ENCODE measurements around the gene PELI3.
"Not testable (repeated sequence)": the region's sequence is repeated elsewhere in the genome, so short reads cannot be mapped to it uniquely, and the experiment has no call there.

Gene PELI3

DNA sequence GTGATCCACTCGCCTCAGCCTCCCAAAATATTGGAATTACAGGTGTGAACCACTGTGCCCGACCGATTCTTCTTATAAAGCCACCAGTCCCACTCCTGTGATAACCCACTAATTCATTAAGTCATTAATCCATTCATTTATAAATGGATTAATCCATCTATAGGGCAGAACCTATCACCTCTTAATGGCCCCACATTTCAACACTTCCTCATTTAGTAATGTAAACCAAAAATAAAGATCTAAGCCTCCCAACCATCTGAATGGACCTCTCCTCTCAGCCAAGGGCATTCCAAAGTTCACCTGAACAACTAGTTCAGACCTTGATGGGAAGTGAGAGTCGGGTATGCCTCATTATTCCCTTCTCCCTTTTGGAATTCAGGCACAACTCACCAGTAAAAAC lies 18.2 kb upstream of the PELI3 start:
- no peak for DNase-seq

DNA sequence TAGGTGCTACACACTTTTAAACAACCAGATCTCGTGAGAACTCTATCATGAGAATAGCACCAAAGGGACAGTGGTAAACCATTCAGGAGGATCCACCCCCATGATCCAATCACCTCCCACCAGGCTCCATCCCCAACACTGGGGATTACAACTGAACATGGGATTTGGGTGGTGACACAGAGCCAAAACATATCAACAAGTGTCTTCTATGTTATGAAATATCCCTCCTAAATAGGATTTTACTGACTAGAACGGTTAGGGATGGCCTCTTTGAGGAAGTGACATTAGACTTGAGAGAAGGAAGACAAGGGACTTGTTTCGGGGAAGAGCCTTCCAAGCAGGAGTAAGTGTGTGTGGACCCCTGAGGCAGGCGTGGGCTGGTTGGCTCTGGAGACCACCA lies 16.1 kb upstream of the PELI3 start:
- DNase-seq, result no peak

DNA sequence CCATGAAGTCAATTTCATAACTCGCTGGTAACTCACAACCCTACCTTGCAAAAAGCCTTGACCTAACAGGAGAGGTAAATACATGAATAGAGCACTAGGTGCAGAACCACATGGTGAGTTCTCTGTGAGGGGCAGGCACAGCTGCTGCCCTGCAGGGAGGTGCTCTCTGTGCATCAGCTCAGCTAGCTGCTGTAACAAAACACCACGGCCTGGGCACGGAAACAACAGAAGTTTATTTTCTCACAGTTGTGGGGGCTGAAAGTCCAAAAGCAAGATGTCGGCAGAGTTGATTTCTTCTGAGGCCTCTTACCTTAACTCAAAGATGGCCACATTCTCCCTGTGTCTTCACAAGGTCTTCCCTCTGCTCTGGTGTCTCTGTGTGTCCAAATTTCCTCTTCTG lies 15.0 kb upstream of the PELI3 start:
- no peak for DNase-seq

DNA sequence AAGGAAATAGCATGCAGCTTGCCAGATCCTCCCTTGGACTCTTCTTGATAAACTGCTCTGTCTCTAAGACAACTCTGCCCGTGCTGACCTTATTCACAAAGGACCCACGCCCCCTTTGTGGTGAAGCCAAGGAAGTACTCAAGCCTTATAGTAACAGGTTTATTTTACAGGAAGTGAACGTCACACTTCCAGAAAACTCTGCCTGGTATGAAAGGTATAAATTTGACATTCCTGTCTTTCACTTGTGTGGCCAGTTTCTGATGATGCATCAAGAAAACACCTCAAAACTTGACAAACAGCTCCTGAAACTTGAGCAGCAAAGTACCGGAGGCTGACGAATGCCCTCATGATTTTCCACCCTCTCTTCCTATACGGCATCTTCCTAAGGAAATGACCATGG lies 12.5 kb upstream of the PELI3 start:
- no peak for DNase-seq

DNA sequence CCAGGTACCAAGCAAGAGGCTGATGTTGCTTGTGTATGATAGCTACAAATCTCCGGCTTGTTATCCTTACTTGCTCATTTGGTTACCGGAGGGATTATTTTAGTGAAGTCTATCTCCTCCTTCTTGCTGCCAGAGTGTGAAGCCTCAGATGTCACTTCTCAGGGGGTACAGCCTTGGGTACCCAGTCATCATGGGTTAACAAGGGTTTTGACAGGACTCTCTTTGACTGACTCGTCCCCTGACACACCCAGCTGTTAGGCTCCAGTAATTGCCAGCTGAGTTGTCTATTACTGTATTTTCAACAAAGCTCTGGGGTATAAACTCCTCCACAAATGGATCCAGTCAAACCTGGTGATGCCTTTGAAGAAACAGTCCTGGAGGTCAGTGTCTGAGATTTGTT lies 11.9 kb upstream of the PELI3 start:
- no peak for DNase-seq

DNA sequence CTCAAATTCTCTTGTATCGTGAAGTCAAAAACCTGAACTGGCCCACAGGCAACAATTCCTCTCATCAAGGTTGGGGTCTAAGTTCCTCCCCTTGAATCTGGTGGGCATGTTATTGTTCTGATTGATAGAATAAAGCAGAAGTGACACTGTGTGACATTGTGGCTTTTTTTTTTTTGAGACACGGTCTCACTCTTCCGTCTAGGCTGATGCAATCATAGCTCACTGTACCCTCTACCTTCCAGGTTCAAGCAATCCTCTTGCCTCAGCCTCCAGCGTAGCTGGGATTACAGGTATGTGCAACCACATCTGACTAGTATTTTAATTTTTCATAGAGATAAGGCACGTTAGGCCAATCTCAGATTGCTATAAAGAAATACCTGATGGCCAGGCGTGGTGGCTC lies 8.9 kb upstream of the PELI3 start:
- no peak for DNase-seq

DNA sequence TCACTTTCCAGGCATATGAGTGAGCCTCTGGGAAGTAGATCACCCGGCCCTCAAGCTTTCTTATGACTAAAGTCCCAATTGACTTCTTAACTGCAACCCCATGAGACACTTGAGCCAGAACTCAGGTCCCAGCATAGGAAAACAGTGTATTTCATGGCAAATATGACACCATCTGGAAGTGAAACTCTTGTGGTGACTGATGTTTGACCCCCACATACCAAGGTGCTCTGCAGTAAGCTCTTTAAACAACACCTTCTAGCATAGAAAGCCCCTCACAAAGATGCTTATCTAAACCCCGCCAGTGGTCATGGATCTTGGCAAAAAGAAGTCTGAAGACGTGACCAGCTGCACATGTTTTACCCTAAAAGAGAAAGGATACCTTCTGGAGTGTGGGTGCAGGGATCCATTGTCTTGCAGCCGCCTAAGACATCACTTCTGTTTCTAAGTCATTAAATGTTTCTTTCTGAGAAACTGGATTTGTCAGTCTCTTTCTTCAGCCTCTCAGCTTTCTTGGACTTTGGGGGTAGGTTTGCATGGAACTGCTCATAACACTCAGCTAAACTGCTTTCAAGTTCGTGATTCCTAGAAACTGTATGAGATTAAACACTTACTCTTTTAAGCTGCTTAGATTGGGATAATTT lies 7.4 kb upstream of the PELI3 start:
- DNase-seq, result no peak

DNA sequence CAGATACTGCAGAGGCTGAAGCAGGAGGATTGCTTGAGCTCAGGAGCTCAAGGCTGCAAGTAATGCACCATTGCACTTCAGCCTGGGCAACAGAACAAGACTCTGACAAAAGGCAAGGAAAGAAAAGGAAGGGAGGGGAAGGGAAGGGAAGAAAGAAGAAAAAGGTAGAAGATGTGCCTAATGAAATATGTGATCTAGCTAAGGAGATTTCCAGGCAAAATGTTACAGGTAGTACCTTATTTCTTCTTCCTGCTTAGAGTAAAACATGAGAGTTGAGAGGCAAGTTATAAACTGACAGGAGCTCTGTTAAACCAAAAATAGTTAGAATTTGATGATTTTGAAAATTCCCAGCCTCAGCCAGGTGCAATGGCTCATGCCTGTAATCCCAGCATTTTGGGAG lies 4.7 kb upstream of the PELI3 start:
- no peak for DNase-seq

DNA sequence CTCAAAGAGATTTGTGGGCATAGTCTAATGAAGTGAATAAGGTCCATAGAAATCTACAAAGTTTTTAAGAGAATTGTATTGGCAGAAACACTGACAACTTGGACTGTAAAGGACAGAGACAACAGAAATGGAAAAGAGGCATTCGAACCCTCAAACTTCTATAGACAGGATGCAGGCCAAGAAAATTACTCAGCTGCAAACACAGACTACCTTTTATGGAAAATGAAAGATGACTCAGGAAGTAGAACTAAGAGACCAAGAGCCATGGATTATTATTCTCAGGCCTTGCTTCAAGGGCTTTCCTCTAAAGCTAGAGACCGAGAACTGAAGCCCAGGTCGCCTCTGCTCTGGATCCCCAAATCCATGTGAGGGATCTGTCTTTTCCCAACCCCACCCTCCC lies 3.8 kb upstream of the PELI3 start:
- no peak for DNase-seq

DNA sequence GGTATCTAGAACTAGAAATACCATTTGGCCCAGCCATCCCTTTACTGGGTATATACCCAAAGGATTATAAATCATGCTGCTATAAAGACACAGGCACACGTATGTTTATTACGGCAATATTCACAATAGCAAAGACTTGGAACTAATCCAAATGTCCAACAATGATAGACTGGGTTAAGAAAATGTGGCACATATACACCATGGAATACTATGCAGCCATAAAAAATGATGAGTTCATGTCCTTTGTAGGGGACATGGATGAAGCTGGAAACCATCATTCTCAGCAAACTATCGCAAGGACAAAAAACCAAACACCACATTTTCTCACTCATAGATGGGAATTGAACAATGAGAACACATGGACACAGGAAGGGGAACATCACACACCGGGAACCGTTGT lies 2.6 kb upstream of the PELI3 start:
- not testable (repeated sequence) for DNase-seq

DNA sequence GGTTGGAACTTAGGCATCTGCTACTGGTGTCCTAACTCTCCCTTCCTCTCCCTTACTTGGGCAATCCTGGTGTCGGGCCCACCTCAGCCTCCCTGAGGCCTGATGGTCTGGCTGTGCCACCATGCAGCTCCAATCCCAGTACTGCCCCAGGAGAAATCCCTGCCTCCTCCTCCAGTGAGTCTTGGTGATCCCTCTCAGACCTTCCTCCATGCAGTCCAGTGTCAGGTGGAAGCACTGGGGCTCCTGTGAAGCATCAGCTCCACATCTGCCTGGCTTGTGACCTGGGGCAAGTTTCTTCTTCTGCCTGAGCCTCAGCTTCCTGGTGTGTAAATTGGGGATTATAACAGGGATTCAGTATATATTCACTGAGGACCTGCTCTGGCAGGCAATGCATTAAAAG lies 1.8 kb upstream of the PELI3 start:
- no peak for DNase-seq

DNA sequence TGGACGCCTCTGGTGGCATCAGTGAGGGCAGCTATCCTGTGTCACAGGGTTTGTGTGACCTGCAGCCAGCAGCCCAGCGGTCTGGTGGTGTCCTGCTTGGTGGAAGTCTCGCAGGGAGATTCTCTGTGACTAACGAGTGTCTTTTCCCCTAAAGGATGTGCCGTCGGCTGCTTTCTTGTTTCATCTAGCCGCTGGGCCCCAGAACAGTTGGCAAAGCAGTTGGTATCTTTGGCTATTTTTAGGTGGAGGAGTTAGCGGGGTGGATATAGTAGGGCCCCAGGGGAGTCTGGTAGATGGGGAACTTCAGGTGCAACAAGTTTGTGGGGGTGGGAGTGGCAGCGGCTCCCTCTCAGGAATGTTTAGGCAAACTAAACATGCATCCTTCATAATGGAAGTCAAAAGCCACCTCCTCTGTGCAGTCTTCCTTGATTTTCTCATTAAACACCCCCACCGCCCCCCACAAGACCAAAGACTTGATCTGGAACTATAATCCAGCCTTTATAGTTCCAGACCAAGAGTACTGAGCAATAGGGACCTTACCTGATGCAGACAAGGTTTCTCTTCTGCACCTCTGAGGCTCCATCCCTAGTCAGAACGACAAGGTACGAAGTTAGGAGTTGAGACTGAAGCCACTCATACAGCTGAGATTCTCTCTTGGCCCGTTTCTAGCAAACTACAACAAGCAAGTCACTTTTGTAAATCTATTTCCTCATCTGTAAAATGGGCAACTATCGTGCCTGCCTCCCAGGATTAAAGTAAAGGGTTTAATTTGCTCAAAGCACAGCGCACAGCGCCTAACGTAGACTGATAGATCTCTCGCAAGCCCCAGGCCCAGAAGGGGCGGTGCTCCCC lies 1.1 kb upstream of the PELI3 start:
- no peak for DNase-seq

DNA sequence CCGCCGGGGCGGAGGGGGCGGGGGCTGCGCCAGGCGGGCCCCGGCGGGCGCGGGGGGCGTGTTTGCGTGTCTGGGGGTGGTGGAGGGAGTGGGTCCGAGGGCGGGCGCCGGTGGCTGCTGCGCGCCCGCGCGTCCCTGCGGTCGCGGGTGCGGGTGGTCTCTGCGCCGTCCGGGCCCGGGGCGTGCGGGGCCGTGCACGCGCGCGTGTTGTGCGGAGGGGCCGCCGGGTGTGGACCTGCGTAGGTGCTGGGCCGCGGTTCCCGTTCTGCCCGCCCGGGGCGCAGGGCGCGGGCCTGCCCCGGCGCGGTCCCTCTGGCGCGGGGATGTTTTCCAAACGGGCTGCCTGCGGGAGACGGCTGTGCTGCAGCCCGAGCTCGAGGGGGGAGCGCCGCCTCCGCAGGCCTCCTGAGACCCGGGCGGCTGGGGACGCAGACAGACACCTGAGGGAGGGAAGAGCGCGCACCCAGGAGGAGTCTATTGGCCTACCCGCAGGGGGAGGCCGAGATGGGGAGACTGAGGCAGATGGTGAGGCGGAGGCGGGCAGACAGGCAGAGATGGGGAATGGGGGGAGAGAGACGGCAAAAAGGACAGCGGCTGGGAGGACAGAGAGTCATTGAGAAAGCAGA lies 442 bp downstream of the PELI3 start:
- peak; percentile 53 for DNase-seq

DNA sequence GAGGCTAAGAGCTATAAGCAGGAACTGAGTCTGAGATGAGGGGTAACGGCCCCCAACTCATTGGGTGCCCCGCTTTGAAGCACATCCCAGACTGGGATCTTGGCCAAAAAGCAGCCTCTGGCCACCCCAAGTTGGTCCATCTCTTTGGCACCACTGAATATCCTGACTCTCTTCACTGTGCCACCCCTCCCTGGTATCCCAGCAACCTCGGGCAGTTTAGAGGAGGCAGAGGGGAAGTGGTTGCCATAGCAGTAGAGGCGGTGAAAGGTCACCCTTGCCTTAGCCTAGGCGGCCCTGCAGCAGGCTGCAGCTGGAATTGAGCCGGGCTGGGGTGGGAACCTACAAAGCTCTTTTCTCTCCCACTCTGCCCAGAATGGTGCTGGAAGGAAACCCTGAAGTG lies 1.1 kb downstream of the PELI3 start:
- DNase-seq, result no peak

DNA sequence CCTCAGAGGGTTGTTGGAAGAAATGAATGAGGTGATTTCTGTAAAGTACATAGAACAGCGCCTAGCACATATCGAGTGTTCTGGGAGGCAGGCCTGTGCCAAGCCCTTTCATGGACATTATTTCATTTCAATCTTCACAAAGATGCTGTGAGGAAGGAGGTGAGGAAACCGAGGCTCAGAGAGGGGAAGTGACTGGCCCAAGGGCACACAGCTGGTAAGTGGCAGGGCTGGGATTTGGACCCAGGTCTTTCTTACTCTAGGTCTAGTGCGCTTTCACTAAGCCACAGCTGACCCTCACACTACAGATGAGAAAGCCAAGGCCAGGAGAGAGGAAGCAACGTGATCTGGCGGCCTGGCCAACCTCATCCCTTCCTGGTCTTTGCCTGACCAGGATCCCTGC lies 2.0 kb downstream of the PELI3 start:
- no peak for DNase-seq

DNA sequence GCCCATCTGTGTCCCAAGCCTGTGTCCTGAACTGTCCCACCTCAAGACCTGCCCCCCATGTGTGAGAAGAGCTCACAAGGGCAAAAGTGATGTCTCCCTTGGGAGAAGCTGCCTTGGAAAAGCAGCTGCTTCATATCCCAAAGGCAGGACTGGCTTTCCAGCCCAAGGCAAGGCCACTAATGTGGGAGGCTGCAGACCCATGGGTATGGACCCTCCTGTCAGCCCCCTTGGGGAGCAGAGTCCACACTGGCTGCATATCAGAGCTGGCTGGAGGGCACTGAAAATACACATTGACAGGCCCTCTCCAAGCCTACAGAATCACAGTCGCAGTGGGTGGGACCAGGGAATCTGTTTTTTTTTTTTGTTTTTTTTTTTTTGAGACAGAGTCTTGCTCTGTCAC lies 2.7 kb downstream of the PELI3 start:
- DNase-seq, result no peak

DNA sequence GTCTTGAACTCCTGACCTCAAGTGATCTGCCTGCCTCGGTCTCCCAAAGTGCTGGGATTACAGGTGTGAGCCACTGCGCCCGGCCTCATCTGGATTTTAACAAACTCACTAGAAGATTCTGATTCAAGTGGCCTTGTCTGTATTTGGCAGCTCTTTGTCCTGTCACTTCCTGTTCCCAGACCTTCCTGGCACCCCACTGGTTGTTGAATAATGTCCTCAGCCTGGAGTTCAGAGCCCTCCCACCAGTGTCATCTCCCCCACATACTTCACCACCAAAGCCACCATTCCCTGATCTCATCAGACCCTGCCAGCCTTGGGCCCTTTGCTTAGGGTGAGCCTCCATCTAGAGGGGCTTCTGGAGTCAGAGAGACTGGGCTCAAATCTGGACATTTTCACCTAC lies 3.3 kb downstream of the PELI3 start:
- no peak for DNase-seq

DNA sequence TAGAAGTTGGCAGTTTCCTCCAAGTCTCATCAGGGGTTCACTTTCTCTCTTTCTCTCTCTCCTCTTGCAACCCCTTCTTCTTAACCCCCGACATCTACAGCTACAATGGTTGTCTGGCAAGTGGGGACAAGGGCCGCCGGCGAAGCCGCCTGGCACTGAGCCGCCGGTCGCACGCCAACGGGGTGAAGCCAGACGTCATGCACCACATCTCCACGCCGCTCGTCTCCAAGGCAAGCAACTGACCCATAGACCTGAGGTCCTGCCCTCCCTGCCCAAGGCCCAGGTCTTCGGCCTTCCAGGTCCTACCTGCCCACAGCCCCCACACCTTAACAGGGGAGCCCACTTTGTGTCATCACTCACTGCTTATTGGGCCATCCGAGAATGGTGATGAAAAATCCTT lies 4.4 kb downstream of the PELI3 start:
- DNase-seq, result no peak

DNA sequence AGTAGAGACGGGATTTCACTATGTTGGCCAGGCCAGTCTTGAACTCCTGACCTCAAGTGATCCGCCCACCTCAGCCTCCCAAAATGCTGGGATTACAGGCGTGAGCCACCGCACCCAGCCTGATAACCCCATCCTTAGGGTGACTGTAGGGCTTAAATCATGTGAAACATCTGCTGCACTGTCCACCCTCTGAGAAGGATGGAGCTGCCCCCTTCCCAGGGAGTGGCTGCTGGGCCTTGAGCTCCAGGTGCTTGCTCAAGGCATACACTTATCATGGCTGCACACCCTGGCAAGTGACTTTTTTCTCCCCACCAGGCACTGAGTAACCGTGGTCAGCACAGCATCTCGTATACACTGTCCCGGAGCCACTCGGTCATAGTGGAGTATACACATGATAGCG lies 5.3 kb downstream of the PELI3 start:
- DNase-seq, result no peak

DNA sequence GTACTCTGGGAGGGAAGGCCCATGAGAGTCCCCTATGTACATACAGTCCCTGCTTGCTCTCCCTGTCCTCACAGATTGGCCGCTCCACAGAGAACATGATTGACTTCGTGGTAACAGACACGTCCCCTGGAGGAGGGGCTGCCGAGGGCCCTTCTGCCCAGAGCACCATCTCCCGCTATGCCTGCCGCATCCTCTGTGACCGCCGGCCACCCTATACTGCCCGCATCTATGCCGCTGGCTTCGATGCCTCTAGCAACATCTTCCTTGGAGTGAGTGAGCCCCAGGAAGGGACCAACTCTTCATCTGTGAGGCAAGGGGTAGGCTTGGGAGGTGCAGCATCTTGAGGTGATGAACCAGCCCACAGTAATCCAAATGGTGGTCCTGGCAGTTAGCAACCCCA lies 6.5 kb downstream of the PELI3 start:
- no peak for DNase-seq

DNA sequence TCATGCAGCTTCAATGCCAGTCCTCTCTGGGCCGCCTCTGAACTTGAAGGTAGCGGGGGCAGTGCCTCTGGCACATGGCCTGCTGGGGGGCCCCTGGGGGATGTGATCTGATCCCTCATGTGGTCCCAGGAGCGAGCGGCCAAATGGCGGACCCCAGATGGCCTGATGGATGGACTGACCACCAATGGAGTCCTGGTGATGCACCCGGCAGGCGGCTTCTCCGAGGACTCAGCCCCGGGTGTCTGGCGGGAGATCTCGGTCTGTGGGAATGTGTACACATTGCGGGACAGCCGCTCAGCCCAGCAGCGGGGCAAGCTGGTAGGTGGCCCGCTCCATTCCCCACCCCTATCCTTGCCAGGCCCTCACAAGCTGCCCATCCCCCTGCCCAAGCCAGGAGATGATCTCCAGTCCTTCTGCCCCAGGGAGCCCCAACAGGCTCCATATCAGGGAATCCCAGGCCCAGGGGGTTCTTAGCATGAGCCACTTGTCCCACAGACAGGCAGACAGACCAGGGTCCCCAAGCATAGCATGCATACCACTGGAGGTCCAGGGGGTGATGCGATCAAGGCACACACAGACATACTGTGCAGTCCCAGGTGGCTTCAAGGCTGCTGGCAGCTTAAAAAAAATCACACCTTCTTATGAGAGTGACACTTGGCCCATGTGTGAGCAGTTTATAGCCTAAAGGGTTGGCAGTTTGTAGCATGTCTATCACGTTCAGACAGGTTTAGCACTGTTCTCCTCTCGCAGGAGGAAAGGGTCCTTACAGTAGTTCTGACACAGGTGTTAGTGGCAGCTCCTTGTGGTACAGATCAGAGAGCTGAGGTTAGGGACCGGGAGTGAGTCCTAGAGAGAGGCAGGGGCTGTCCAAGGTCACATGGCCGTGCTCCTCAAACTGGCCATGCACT lies 7.2 kb downstream of the PELI3 start:
- DNase-seq, result no peak

DNA sequence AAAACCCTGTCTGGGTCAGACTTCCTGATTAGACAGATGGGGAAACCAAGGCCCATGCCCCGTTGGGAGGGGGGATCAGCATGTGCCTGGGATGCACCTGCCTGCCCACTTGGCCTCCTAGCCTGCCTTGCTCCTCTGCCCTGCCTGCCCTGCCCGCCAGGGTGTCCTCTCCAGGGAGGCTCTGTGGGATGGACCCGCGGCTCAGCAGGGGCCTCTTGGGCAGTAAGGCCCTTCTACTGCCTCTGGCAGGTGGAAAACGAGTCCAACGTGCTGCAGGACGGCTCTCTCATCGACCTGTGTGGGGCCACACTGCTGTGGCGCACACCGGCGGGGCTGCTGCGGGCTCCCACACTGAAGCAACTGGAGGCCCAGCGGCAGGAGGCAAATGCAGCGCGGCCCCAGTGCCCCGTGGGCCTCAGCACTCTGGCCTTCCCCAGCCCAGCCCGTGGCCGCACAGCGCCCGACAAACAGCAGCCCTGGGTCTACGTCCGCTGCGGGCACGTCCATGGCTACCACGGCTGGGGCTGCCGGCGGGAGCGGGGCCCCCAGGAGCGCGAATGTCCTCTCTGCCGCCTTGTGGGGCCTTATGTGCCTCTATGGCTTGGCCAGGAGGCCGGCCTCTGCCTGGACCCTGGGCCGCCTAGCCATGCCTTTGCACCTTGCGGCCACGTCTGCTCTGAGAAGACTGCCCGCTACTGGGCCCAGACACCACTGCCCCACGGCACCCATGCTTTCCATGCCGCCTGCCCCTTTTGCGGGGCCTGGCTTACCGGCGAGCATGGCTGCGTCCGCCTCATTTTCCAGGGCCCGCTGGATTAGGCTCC lies 8.9 kb downstream of the PELI3 start:
- no peak for DNase-seq

All from right hindlimb (tissue), 1 donor.